Renal pelvis (tissue), 4 donors: ENCODE measurements around the gene CRISP3. TPM values are rescaled to one million over a fixed set of nuclear protein-coding genes. Genes with fewer than 3 reads are reported as not detected.

Experiments used
- DNase-seq: peaks from one replicate; pipeline ENCODE4 v3.0.0-alpha.2; 2013
- polyA plus RNA-seq, 3 donors: library from polyadenylated mRNA; unstranded; fragments of 120-200 nt; gene quantifications; one replicate each; pipeline ENCODE4 v1.2.1, GENCODE V29; 2013; ENCODE audit not compliant: insufficient read length in 3 of 3

Gene CRISP3
- polyA plus RNA-seq, 3 donors = 0.25 to 0.48 (median 0.26) TPM

DNA sequence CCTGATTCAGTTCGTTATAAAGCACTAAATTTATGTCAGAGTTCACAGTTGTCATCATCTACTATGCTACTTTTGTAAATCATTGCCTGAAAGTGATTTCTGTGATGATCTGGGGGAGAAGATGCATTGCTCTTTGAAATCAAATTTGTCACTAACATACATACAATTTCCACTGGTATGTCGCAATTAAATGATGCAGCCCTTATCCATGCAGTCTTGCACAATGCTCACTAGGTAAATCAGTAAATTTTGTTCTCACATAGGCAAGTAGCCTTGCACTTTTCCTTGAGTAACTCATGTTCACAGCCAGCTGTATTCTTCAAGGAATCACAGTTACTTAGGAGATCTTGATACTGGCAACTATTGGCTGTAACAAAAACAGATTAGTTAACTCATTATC lies 51.7 kb downstream of the CRISP3 start:
- no peak for DNase-seq

Other genes starting within 250 kb of the CRISP3 start
- not detected for gene GLYATL3, start 244.5 kb downstream of the CRISP3 start, polyA plus RNA-seq
- gene C6orf141, start 193.7 kb downstream of the CRISP3 start, polyA plus RNA-seq = 1 to 10 TPM in 2 of 3 donors, under 1 TPM in 1; 0.57 to 1.2 (median 1.0) TPM
- gene RHAG, start 107.5 kb downstream of the CRISP3 start, polyA plus RNA-seq = 1 to 10 TPM in 1 of 3 donors, under 1 TPM in 2; 0.71 to 1.6 (median 0.88) TPM
- under 1 TPM in 2 of 3 donors, not detected in 1; 0.09 to 0.12 TPM for gene CRISP2, start 30.8 kb downstream of the CRISP3 start, polyA plus RNA-seq
- gene PGK2, start 42.9 kb upstream of the CRISP3 start, polyA plus RNA-seq = under 1 TPM in 1 of 3 donors, not detected in 2; 0.07 TPM
- under 1 TPM in 2 of 3 donors, not detected in 1; 0.06 to 0.13 TPM for gene CRISP1, start 122.1 kb upstream of the CRISP3 start, polyA plus RNA-seq
- not detected for gene DEFB114, start 219.8 kb upstream of the CRISP3 start, polyA plus RNA-seq
- not detected for gene DEFB113, start 225.2 kb upstream of the CRISP3 start, polyA plus RNA-seq